ENCODE measurements around the gene RBM26. TPM values are rescaled to one million over a fixed set of nuclear protein-coding genes. Genes with fewer than 3 reads are reported as not detected.

Gene RBM26
- total RNA-seq, 2 donors from 2014 or later = 28.1 to 28.3 TPM

GRCh38 chr13:79309690-79310089 is 96.4 kb downstream of the RBM26 start:
- intact Hi-C loops (cut with DNase I) = no loop called here
- H3K9me3 ChIP-seq = no peaks in the 10 kb centered on the region
- H3K27me3 ChIP-seq = no peaks in the 10 kb centered on the region
- no peak for TF ChIP-seq CTCF (IDR thresholded peaks at IDR 0.05)
- no peaks in the 10 kb centered on the region for H3K4me1 ChIP-seq
- no peak for DNase-seq
- H3K4me3 ChIP-seq = no peak overlapping the region
- H3K9ac ChIP-seq (ENCODE audit: low read depth in 2 of 2, low read length in 2 of 2) = no peak overlapping the region
- H3K36me3 ChIP-seq = no peaks in the 10 kb centered on the region
- H3K27ac ChIP-seq = no peak overlapping the region

- Histone ChIP-seq H3K4me1 (no peaks in the 10 kb centered on the region), H3K36me3 (no peaks in the 10 kb centered on the region), H3K9me3 (no peaks in the 10 kb centered on the region), H3K9ac (ENCODE audit: low read depth in 2 of 2, low read length in 2 of 2) (no peak overlapping the region), H3K27ac (no peak overlapping the region), H3K27me3 (no peaks in the 10 kb centered on the region), H3K4me3 (no peak overlapping the region)
- intact Hi-C loops (cut with DNase I) = no loop called here
- no peak for DNase-seq
- TF ChIP-seq CTCF (IDR thresholded peaks at IDR 0.05) = no peak
Measured at GRCh38 chr13:79307866-79308298, 98.2 kb downstream of the RBM26 start.

- Histone ChIP-seq H3K27me3 (no peaks in the 10 kb centered on the region), H3K36me3 (no peaks in the 10 kb centered on the region), H3K4me3 (no peak overlapping the region), H3K27ac (no peak overlapping the region), H3K9me3 (no peaks in the 10 kb centered on the region), H3K4me1 (no peaks in the 10 kb centered on the region), H3K9ac (ENCODE audit: low read depth in 2 of 2, low read length in 2 of 2) (no peak overlapping the region)
- TF ChIP-seq CTCF (IDR thresholded peaks at IDR 0.05) = no peak
- intact Hi-C loops (cut with DNase I) = no loop called here
- DNase-seq = no peak
Measured at GRCh38 chr13:79307433-79307861, 98.6 kb downstream of the RBM26 start.

- Histone ChIP-seq H3K36me3 (no peaks in the 10 kb centered on the region), H3K9ac (ENCODE audit: low read depth in 2 of 2, low read length in 2 of 2) (no peak overlapping the region), H3K4me3 (no peak overlapping the region), H3K27me3 (no peaks in the 10 kb centered on the region), H3K4me1 (no peaks in the 10 kb centered on the region), H3K9me3 (no peaks in the 10 kb centered on the region), H3K27ac (no peak overlapping the region)
- intact Hi-C loops (cut with DNase I) = no loop called here
- no peak for DNase-seq
- no peak for TF ChIP-seq CTCF (IDR thresholded peaks at IDR 0.05)
Measured at GRCh38 chr13:79306650-79307049, 99.4 kb downstream of the RBM26 start.

GRCh38 chr13:79297128-79297527 is 108.9 kb downstream of the RBM26 start:
- no peaks in the 10 kb centered on the region for H3K9me3 ChIP-seq
- H3K9ac ChIP-seq (ENCODE audit: low read depth in 2 of 2, low read length in 2 of 2) = no peak overlapping the region
- H3K4me1 ChIP-seq = no peaks in the 10 kb centered on the region
- no peak overlapping the region for H3K4me3 ChIP-seq
- intact Hi-C loops (cut with DNase I) = no loop called here
- no peak for TF ChIP-seq CTCF (IDR thresholded peaks at IDR 0.05)
- no peak overlapping the region for H3K27ac ChIP-seq
- no peaks in the 10 kb centered on the region for H3K27me3 ChIP-seq
- H3K36me3 ChIP-seq = no peaks in the 10 kb centered on the region
- DNase-seq = no peak
